Sigmoid colon (tissue), 3 donors: ENCODE data around the gene CENPP.

Source experiments
- POLR2A ChIP-seq, 2 donors: fragments of 450-650 bp; IDR thresholded peaks; one replicate each; pipeline ENCODE4 v1.6.1; 2016; ENCODE audit warnings: antibody characterized with exemption in 2 of 2, mild to moderate bottlenecking in 2 of 2, moderate library complexity in 2 of 2
- TF ChIP-seq, protein P1 (sequence below), 4 experiments: fragments of 450-650 bp in 3 of 4; fragments of 200-600 bp in 1 of 4; IDR thresholded peaks; one replicate each; pipeline ENCODE4 v1.5.1; 2016 to 2019; ENCODE audit warnings: antibody characterized with exemption in 4 of 4, mild to moderate bottlenecking in 3 of 4, moderate library complexity in 2 of 4

DNA sequence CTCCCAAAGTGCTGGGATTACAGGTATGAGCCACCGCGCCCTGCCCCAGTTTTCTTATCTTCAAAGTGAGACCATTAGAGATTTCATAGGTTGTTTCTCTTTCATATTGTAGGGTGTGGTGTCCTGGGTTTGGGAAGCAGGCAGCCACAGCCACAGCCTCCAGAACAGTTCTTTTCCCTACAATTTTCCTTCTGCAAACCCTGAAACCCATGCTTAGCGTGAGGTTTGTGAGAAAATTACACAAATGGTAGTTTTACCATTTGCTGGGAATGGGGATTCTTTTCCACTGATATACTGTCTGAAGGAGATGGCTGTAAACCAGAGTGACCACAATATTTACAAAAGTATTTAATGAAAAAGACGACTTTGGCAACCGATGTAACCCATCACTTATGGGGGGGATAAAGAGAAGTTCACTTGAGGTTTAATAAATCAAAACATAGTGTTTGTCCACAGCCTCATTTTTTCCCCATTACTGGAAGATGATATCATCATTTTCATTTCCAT lies 236.8 kb downstream of the CENPP start:
- TF ChIP-seq, protein P1, sequence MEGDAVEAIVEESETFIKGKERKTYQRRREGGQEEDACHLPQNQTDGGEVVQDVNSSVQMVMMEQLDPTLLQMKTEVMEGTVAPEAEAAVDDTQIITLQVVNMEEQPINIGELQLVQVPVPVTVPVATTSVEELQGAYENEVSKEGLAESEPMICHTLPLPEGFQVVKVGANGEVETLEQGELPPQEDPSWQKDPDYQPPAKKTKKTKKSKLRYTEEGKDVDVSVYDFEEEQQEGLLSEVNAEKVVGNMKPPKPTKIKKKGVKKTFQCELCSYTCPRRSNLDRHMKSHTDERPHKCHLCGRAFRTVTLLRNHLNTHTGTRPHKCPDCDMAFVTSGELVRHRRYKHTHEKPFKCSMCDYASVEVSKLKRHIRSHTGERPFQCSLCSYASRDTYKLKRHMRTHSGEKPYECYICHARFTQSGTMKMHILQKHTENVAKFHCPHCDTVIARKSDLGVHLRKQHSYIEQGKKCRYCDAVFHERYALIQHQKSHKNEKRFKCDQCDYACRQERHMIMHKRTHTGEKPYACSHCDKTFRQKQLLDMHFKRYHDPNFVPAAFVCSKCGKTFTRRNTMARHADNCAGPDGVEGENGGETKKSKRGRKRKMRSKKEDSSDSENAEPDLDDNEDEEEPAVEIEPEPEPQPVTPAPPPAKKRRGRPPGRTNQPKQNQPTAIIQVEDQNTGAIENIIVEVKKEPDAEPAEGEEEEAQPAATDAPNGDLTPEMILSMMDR (IDR thresholded peaks at IDR 0.05) = no peak
- no peak for TF ChIP-seq POLR2A (IDR thresholded peaks at IDR 0.05)
